Measurements from ENCODE around the gene SETD6. TPM values are rescaled to one million over a fixed set of nuclear protein-coding genes. Genes with fewer than 3 reads are reported as not detected.
A peak's percentile ranks its signal among the peaks of the same experiment; 100 is the strongest.

SETD6 gene
- total and polyA plus RNA-seq, 9 of the 15 experiments (the other 6 are each of a cell fraction or from before 2014, with no cell fraction given), result 9.2 to 40.9 (median 19.8) TPM

DNA sequence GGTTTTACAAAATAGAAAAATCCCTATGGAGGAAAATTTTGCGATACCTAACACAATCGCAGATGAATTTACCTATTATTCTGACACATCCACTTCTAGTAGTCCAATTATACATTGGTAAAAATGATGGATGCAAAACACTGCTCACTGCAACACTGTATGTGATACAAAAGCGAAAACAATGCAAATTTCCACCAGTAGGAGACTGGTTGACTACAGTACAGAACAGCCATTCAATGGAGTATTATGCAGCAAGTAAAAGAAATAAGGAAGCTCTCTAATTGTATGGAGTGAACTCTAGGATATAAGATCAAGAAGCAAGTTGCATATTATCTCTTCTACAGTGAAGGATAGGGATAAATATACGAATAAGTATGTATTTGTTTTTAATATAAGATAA lies 48.5 kb downstream of the SETD6 start:
- FAIRE-seq (no peak), ATAC-seq (peak; percentile 65), DNase-seq (ENCODE audit: extremely low read depth in 1 of 4, low spot score in 3 of 4) (peak in 2 of 4 experiments; percentile 22)
- Histone ChIP-seq H4K20me1 (replicated peaks; ENCODE audit: control insufficient read depth, insufficient read depth, low read length) (no peaks in the 10 kb centered on the region), H3K4me2 (ENCODE audit: insufficient read depth, low read length) (no peak overlapping the region), H3K4me3 (no peak overlapping the region), H3K9me3 (replicated peaks; ENCODE audit: control insufficient read depth, insufficient read depth, low read depth, low read length) (no peaks in the 10 kb centered on the region), H3K79me2 (ENCODE audit: control insufficient read depth, insufficient read depth, low read length) (peaks cover 46% of the 10 kb centered on the region; the same call in 2 of the 3 replicates), H3K27ac (ENCODE audit: extremely low read depth, low read depth, low read length) (no peak overlapping the region), H3K36me3 (ENCODE audit: control insufficient read depth, insufficient read depth, low read length) (peaks cover 90% of the 10 kb centered on the region), H3K9me1 (ENCODE audit: control insufficient read depth, insufficient read depth, low read length) (no peaks in the 10 kb centered on the region), H3K9ac (ENCODE audit: insufficient read depth in 1 of 2, low read depth in 2 of 2, low read length in 2 of 2) (no peak overlapping the region), H2AFZ (ENCODE audit: low read depth, low read length) (no peak overlapping the region), H3K27me3 (ENCODE audit: control insufficient read depth in 2 of 2, insufficient read depth in 2 of 2, low read length in 2 of 2) (no peaks in the 10 kb centered on the region), H3K4me1 (replicated peaks in 1 of 2; ENCODE audit: control insufficient read depth in 2 of 2, insufficient read depth in 2 of 2, low read length in 2 of 2) (no peaks in the 10 kb centered on the region)
- in situ Hi-C loops (cut with MboI) (no loop called here), intact Hi-C loops (cut with micrococcal nuclease) (no loop called here)
- no peak for TF ChIP-seq EWSR1 (IDR thresholded peaks at IDR 0.05; ENCODE audit: borderline replicate concordance, low read depth, partially characterized antibody)
- TF ChIP-seq RBM25 (IDR thresholded peaks at IDR 0.05; ENCODE audit: low read depth, low read length, severe bottlenecking), result peak; percentile 22
- TF ChIP-seq, protein P1, sequence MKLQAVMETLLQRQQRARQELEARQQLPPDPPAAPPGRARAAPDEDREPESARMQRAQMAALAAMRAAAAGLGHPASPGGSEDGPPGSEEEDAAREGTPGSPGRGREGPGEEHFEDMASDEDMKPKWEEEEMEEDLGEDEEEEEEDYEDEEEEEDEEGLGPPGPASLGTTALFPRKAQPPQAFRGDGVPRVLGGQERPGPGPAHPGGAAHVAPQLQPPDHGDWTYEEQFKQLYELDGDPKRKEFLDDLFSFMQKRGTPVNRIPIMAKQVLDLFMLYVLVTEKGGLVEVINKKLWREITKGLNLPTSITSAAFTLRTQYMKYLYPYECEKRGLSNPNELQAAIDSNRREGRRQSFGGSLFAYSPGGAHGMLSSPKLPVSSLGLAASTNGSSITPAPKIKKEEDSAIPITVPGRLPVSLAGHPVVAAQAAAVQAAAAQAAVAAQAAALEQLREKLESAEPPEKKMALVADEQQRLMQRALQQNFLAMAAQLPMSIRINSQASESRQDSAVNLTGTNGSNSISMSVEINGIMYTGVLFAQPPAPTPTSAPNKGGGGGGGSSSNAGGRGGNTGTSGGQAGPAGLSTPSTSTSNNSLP (IDR thresholded peaks at IDR 0.05; ENCODE audit: borderline replicate concordance, low read depth, low read length), result no peak
- no peak for TF ChIP-seq MYBL2 (IDR thresholded peaks at IDR 0.05; ENCODE audit: low read depth)
- TF ChIP-seq MYBL2 (CRISPR knock-in tag; IDR thresholded peaks at IDR 0.05; ENCODE audit: borderline replicate concordance), result no peak
- TF ChIP-seq MTF1 (CRISPR knock-in tag; IDR thresholded peaks at IDR 0.05; ENCODE audit: borderline replicate concordance), result no peak
- peak; percentile 70 for TF ChIP-seq ZNF146 (CRISPR knock-in tag; IDR thresholded peaks at IDR 0.05; ENCODE audit: unreplicated experiment)
- no peak for TF ChIP-seq DPF2 (IDR thresholded peaks at IDR 0.05)
- TF ChIP-seq SOX6 (IDR thresholded peaks at IDR 0.05), result no peak
- no peak for TF ChIP-seq MAZ (CRISPR knock-in tag; conservative IDR thresholded peaks at IDR 0.05 in 1 of 2, IDR thresholded peaks at IDR 0.05 in 1 of 2)
- TF ChIP-seq MEF2D (tag; conservative IDR thresholded peaks at IDR 0.05; ENCODE audit: low read depth), result no peak
- no peak for TF ChIP-seq ZNF717 (CRISPR knock-in tag; IDR thresholded peaks at IDR 0.05)
- WGBS (ENCODE audit: insufficient coverage, low coverage, missing lambda C conversion rate), result 92% methylated on average over 4 of the region's 4 CpGs
- ChIA-PET CTCF (ENCODE audit: low intra/inter-chr PET ratio) (no interaction called here), POLR2A (no interaction called here)
- no TSS peak for BruUV-seq (replicated peaks)
